Activated effector memory CD4-positive, alpha-beta T cell treated with anti-CD3 and anti-CD28 coated beads, Interleukin-2, amount 50 U/mL, for 16 hours (primary cell): Measurements from ENCODE around the gene ASAP2.

Source experiments
- DNase-seq: peaks from one replicate; pipeline ENCODE4 v3.0.0-alpha.2; 2020

Gene ASAP2

GRCh38 chr2:9330612-9331270 lies 124.1 kb downstream of the ASAP2 start:
- DNase-seq, result no peak

DNA sequence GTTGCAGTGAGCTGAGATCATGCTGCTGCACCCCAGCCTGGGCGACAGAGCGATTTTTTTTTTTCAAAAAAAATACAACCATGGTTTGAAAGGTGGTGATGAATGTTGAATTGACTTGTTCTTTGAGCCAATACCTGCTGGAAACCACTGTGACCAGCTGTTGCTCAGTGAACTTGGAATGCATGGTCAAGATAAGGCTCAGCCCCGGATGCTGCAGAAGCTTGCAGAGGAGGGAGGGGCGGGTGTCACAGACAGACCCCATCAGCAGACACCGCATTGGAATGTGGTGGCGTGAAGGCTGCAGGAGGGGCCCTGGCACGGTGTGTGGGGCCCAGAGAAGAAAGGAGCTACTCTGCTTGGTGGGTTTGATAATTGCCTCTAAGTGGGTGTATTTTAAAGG lies 125.1 kb downstream of the ASAP2 start:
- DNase-seq, result no peak

DNA sequence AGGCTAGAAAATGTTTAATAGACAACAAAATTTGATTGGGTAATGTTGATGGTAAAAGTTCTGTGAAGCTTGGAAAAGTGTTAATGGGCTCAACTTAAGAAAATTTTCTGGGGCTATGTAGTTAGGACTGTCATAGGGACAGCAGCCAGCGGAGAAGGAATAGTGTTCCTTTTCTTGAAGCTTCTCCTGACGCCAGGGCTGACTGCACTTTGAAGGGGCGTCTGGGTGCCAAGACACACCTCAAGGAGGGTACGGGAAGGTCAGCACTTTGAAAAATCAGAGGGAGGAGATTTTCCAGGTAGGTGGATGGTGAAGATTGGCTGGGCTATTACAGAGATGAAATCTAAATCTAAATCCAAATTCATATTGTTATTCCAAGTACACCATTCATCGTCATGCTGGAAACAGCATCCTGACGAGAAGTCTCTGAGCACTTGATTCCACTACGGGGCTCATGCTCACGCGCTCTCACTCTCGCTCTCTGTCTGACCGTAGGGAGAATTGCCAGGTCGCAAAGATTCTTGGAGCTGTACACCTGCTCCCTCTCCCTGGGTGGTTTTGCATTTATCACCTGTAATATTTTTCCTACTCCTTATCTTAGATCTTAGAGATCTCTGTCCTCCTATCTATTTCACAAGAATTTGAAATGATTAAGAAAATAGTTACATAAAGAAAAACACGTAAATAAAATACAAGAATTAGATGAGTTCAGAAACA lies 125.7 kb downstream of the ASAP2 start:
- no peak for DNase-seq

DNA sequence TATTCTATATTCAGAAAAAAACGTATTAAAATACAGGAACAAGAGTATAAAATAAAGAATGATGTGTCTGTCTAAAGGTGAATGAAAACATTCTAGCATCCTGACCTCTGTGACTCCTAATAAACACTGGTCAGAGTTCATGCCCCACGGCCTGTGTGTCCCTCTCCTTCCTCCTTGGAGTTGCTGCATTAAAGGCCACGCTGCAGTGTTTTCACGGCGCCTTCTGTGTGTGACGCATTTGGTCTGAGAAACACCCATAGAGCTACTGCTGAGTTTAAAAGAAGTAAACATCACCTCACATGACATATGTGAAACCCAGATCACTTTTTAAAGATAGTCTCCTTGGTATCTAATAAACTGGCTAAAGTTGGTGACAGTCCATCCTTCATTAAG lies 126.2 kb downstream of the ASAP2 start:
- no peak for DNase-seq

- DNase-seq, result no peak
These were observed 127.1 kb downstream of the ASAP2 start for GRCh38 chr2:9333591-9334171.

DNA sequence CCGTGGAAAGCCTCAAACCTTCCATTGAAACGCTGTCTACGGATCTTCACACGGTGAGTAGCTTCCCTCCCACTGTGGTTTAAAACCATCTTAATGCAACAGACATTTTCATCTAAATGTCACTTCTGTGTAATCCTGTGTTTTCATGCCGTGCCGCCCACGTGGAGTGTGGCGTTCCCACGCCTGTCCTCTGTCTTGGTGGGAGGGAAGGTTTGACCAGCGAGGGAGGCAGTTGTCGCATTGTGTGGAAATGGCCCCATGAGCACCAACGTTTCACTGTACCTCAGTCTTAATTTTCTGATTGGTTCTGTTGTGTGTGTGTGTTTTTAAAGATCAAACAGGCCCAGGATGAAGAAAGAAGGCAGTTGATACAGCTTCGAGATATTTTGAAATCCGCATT lies 128.1 kb downstream of the ASAP2 start:
- DNase-seq, result no peak

- no peak for DNase-seq
These were observed 128.8 kb downstream of the ASAP2 start for GRCh38 chr2:9335322-9335832.

- DNase-seq, result no peak
These were observed 129.6 kb downstream of the ASAP2 start for GRCh38 chr2:9336241-9336575.

DNA sequence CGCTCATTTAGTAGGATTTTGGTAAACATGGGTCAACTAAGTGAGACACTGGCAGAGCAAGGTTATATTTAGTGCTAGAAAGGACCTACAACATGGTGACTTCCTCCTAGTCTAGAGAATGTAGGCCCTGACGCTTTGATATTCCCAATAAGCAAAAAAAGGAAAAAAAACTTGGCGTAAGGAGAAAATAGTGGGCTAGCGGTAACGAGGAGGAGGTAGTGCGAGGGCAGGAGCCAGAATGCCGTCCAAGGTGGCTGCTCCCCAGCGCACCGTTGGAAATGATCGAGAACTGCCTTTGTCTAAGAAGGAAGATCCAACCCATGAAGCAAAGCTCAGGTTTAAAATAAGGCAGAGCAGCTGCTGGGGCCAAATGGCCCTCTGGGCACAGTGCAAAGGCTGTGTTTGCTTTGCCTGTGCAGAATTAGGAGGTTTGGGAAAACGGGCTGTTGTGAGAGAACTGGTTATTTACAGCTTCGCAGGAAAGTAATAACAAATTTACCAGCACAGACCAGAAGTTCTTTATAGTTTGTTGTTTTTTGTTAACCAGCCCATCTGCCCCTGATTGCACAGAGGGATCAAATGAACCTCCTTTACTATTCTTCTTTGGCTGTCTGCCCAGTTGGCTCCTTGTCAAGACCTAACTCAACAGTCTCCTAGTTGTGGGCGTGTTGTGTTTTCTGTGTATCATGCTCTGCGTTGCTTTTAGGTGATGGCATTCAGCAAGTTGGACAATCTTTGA lies 130.1 kb downstream of the ASAP2 start:
- DNase-seq, result no peak

DNA sequence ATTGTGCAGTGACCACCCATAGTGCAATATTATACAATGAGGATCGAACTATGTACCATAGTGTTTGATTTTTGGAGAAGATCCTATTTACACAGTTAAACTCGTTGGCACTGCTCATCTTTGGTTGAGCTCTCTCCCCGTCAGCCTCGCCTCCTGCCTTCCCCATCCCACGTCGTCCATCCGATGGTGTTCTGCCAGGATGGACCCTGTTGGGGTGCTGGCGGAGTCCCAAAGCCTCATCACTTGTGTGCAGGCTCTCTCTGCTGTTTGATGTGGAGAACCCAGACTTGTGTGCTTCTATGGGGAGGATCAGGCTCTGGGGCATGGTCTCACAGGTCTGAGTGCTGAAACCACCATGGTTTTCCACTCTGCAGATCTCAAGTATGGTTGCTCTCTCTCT lies 131.3 kb downstream of the ASAP2 start:
- no peak for DNase-seq

GRCh38 chr2:9341337-9341887 lies 134.8 kb downstream of the ASAP2 start:
- DNase-seq, result no peak

DNA sequence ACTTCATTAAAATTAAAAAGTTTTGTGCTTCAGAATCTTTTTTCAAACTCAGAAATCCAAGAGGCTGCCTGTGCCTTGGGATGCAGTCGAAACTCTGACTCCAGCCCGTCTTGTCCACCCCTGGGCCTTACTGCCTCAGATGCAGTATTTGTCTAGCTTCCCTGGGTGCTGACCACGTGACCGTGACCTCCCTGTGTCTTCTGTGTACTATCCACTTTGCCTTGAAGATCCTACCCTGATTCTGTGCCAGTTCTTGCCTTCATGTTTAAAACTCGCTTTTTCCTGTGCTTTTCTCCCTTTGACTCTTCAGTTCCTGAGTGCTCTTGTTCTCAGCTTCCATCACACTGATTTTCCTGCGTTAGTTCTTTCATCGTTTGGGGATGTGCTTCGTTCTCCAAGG lies 136.0 kb downstream of the ASAP2 start:
- DNase-seq, result no peak

- DNase-seq, result no peak
These were observed 136.9 kb downstream of the ASAP2 start for GRCh38 chr2:9343524-9343923.

DNA sequence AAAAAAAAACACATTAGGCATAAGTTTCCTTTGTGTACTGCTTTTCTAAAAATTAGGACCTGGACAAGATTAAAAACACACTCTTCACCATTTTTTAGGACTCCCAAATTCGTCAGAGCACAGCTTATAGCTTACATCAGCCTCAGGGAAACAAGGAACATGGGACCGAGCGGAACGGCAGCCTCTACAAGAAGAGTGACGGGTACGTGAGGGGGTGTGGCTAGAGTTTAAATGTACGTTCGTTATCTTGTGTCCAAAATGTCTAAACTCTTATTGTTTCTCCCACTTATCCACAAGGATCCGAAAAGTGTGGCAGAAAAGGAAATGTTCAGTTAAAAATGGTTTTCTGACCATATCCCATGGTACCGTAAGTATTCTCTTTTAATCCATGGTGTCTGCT lies 137.8 kb downstream of the ASAP2 start:
- no peak for DNase-seq

DNA sequence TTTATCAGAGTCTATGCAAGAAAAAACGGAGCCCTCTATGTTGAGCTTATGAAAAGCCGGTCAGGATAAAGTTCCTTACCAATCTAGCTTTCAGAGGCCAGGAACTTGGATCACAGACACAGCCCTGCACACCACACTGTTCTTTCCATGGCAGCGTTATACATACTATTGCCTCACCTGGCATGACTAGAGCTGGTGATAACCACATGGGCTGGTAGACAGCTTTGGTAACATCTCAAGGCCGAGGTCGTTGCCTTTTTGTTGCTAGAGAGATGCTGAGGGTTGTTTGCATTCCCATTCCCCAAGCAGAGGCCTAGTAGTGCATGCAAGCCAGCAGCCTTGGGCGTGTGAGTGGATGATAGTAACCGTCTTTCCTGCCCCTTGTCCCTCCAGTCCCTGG lies 138.7 kb downstream of the ASAP2 start:
- no peak for DNase-seq

GRCh38 chr2:9345997-9346396 lies 139.4 kb downstream of the ASAP2 start:
- DNase-seq, result no peak

DNA sequence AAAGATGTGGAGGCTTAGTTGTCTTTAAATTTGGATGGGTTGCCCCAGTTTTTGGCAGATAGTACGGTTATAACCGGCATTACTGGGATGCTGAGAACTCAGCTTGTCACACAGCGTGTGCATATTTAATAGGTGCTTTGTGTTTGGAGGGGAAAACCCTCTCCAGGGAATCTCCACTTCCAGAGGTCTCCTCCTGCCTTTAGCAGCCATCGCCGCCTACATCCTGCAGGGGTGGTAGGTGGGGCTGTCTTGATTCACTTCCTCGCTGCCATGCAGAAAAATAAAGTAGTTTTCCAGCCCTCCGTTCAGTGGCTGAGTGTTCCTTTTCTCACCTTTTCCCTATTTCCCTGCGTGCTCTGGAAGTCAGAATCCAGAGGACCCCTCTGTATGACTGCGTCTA lies 140.3 kb downstream of the ASAP2 start:
- no peak for DNase-seq

DNA sequence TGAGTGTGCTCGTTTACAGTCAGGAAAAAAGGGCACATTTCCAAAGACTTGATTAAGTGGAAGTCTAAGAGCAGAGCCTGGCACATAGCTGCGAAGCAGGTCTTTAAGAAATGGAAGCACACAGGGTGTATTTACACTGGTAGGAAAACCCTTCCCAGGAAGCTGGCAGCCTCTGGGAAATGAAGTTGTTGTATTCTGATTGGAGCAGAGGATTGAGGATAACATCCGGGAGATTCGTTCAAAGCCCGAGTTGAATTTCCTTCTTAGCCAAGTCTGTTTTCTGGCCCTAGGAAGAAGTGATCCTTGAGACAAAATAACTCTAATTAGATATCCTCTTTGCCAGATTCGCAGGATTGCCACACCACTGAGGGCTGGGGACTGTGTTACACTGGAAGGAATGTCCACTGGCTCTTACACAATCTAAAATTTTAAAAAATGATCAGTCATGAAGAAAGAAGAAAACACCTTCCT lies 140.8 kb downstream of the ASAP2 start:
- DNase-seq, result no peak

- DNase-seq, result no peak
These were observed 147.7 kb downstream of the ASAP2 start for GRCh38 chr2:9354318-9354717.

DNA sequence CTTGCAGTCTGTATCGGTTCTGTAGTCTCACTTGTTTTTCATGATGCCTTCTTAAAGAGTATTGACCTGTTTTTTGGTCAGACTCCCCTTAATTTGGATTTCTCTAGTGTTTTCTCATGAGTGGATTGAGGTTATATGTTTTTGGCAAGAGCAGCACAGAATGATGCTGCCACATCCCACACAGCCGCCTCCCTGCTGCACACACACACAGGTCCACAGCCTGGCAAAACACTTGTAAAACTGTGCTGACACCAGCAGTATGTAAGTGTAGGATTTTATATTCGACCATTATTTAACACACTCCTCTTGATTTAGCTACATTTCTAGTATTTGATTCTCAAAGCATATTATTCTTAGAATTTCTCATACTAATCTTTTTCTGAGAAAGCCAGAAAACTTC lies 148.7 kb downstream of the ASAP2 start:
- DNase-seq, result no peak

GRCh38 chr2:9355716-9356115 lies 149.1 kb downstream of the ASAP2 start:
- no peak for DNase-seq

DNA sequence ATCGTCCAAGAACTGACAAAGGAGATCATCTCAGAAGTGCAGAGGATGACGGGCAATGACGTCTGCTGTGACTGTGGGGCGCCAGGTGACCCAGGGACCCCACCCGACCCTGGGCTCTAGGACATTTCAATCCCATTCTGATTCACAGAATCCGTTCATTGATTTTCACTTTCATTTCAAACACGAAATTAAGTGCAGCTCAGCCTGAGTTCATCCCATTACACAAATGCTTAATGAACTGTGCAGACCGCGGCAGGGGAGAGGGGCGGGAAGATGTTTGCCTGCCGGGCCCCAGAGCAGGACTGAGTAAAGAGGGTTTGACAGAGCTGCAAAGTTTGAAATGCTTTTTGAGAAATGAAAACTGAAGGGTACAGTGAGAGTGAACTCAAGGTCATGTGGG lies 149.6 kb downstream of the ASAP2 start:
- no peak for DNase-seq

DNA sequence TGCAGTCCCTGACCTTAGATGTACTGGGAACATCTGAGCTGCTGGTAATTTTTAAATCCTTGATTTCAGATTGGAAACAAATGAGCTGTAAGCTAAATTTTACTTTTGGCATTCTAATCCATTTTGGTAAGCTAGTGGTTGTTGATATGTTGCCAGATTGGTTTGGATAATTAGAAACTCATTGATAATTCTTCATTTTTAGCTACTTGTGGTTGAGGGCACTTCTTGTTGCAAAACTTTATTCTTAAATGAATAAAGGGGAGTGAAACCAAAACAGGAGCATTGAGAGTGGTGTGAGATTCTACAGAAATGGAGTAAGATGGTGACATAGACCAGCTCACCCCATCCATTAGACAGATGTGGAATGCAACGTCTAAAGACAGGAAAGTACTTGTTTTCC lies 152.2 kb downstream of the ASAP2 start:
- DNase-seq, result no peak
